Stimulated activated CD8-positive, alpha-beta memory T cell treated with anti-CD3 and anti-CD28 coated beads, Interleukin-4, amount 100 ng/mL, for 24 hours (primary cell): Measurements from ENCODE around the gene CDC42.
A peak's percentile ranks its signal among the peaks of the same experiment; 100 is the strongest.

ENCODE experiments used
- DNase-seq: peaks from one replicate; pipeline ENCODE4 v3.0.0-alpha.2; 2020; ENCODE audit warnings: low read depth

CDC42 gene

GRCh38 chr1:22074803-22075202 lies 22.3 kb downstream of the CDC42 start:
- DNase-seq = no peak

GRCh38 chr1:22075718-22076117 lies 23.2 kb downstream of the CDC42 start:
- no peak for DNase-seq

GRCh38 chr1:22076346-22076745 lies 23.8 kb downstream of the CDC42 start:
- DNase-seq = no peak

DNA sequence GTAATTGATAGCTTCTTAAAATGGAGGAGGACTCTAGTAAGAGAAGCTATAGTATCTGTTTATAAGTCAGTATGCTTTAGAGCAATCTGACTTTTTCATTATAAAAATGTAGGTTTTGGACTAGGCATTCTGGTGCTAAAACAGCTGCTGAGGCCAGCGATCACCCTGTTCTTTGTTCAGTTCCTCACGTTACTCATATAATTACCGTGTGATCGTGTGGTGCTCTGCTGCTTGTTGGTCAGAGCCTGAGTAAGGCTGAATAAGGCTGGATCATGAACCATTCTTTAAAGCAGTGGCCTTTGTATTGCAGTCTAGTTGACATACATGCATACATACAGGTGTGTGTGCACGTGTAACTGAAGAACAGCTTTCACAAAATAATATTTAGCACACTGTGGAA lies 25.2 kb downstream of the CDC42 start:
- DNase-seq = no peak

DNA sequence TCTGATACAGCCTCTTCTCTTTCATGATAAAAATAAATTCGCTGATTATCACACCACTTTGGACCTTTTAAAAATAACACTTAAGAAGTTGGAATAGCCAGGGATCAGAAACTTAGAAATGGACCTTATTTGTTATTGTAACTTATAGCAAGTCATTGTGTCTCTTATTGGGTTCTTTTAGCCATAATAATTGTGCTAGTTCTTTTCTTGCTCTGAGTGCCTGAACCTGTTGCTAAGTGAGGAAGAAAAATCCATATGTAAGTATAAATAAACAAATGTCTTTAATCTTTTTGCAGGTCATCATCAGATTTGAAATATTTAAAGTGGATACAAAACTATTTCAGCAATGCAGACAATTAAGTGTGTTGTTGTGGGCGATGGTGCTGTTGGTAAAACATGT lies 25.6 kb downstream of the CDC42 start:
- DNase-seq = no peak

DNA sequence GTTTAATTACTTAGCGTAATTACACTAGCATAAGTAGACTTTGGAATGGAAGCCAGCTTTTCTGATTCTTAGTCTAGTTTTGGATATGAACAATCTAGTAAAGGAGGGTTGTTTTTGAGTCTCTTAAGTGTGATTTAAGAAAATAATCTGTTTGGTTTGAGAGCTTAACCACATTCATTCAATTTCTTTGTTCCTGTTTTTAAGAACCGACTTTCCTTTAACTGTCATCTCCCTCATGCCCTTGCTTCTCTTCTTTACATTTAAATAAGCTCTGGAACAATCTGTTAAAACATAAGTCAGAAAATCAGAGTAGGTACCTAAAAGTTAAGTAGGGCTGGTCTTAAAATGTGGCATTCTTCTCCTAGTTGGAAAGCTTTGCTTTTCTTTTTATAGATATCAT lies 27.7 kb downstream of the CDC42 start:
- DNase-seq = no peak

DNA sequence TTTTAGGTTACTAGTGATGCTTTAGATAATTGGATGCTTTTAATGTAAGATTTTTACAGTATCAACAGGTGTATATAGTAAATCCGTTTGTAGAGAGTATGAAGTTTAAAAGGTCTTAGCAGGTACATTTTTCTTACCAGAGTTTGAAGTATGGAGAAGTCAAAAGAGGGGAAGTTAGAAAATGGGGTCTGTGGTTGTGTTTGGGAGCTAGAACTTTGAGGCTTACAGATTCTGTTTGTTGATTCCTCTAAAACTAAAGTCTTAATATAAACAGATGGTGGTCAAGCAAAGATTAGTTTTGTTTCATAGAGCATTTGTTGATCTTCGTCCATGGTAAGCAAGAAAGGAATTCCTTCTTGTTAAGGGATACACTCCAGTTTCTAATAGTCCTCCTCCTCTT lies 35.8 kb downstream of the CDC42 start:
- DNase-seq = no peak

DNA sequence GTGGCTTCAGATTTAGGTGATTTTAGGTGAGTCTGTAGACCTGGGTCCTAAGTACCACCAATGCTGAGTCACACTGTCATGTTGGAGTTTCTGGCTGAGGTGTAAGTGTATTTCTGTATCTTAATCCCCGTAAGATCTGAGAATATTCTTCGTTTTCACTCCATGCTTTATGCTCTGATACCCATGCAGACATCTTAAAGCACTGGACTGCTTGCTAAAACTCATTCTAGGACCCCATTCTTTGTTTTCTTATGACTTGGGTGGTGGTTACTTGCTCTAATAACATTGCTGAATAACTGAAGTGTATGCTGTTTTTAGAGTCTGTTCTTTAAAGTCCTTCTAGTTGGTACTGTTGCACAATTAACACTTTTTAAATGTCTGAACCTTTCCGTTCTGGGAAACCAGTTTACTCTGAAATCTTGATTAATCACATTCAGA lies 36.6 kb downstream of the CDC42 start:
- no peak for DNase-seq

GRCh38 chr1:22089787-22090186 lies 37.3 kb downstream of the CDC42 start:
- no peak for DNase-seq

DNA sequence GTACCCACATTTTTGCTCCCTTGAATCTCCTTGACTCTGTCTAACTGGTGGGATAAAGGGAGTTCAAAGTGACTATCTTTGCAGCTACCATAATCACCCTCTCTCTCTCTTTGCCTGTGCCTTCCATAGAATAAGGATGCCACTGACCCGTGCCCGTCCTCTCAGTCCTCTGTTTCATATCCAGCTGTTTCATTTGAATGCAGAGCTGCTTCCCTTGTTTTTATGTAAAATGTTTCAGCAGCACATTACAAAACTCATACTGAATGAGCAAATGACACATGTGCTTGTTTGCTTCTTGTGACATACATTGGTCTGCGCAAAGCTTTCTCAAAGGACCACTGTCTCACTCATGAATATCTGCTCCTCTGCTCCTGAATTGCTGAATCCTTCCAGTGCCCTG lies 38.4 kb downstream of the CDC42 start:
- no peak for DNase-seq

DNA sequence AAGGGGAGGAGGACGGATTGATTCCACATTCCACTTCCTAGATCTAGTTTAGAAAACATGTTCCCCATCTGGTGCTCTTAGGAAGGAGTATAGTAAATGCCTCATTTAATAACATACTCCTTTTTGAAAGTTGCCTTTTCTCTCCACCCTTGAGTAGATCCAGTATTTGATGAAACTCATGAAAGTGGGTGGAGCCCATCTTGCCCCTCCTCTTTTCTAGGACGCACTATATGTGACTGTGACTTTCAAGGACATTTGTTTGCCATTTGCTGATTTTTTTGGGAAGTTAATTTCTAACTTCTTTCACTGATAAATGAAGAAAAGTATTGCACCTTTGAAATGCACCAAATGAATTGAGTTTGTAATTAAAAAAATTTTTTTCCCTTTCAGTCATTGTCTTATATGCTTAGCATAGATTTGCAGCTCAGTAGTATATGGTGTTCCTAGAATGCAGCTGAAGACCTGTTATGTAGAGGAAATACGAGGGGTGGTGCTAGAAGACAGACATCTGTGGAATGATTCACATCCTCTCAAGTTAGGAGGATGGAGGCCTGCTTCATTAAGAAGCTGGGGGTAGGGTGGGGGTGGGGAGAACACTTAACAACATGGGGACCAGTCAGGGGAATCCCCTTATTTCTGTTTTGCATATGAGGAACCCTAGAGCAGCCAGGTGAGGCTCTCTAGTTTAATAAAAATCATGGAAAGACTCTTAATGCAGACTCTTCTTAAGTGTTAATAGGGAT lies 39.7 kb downstream of the CDC42 start:
- peak; percentile 28 for DNase-seq

- DNase-seq = no peak
Observed at GRCh38 chr1:22093513-22093912, 41.0 kb downstream of the CDC42 start.

DNA sequence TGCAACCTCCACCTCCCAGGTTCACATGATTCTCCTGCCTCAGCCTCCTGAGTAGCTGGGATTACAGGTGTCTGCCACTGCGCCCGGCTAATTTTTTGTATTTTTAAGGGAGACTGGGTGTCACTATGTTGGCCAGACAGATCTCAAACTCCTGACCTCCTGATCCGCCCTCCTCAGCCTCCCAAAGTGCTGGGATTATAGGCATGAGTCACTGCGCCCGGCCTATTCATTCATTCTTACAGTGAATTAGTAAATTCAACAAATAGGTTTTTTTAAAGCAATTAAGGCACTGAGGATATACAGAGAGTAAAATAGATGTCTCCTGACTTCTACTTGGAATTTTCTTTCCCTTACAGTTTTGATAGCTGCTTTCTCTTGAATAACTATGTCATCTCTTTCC lies 43.5 kb downstream of the CDC42 start:
- DNase-seq = no peak

- DNase-seq = no peak
Observed at GRCh38 chr1:22096463-22096862, 44.0 kb downstream of the CDC42 start.

DNA sequence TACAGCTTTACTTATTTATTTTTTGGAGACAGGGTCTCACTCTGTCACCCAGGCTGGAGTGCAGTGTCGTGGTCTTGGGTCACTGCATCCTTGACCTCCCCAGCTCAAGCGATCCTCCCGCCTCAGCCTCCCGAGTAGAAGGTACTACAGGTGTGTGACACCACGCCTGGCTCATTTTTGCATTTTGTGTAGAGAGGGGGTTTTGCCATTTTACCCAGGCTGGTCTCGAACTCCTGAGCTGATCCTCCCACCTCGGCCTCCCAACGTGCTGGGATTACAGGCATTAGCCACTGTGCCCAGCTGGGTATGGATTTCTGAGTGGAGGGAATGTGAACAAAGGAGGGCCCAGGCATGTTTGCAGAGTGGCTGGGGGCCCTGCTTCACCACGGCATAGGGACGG lies 46.2 kb downstream of the CDC42 start:
- no peak for DNase-seq

- no peak for DNase-seq
Observed at GRCh38 chr1:22100168-22100567, 47.7 kb downstream of the CDC42 start.

DNA sequence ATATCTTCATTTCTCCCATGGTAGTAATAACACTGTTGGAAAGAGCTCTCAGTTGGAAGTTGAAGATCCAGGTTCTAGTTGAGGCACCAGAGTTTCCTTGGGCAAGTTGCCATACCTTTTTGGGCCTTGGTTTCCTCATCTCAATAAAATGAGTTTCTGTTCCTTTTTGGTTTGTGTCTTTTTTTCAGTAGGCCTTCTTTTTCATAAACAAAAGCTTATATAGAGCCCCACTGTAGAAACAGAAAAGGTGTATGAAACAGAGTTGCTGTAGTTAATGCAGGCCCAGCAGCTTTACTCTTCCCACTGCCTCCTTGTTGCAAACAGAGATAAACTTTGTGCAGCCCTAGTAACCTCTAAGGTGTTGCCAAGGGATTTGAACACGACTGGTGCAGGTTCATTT lies 48.7 kb downstream of the CDC42 start:
- DNase-seq = no peak

DNA sequence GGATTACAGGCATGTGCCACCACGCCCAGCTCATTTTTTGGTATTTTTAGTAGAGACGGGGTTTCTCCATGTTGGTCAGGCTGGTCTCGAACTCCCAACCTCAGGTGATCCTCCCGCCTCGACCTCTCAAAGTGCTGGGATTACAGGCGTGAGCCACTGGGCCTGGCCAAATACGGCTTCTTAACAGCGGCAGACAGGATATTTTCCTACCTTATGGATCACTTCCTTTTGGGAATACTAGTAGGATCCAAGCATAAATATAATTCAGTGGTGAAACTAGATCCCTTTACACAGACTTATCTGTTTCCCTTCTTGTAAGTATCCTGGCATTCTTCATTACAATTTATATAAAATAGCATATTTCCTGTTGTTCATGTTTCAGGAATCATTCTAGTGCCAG lies 49.5 kb downstream of the CDC42 start:
- DNase-seq = no peak

GRCh38 chr1:22102746-22103145 lies 50.2 kb downstream of the CDC42 start:
- DNase-seq = no peak

- no peak for DNase-seq
Observed at GRCh38 chr1:22104094-22104493, 51.6 kb downstream of the CDC42 start.

- no peak for DNase-seq
Observed at GRCh38 chr1:22104865-22105437, 52.4 kb downstream of the CDC42 start.

DNA sequence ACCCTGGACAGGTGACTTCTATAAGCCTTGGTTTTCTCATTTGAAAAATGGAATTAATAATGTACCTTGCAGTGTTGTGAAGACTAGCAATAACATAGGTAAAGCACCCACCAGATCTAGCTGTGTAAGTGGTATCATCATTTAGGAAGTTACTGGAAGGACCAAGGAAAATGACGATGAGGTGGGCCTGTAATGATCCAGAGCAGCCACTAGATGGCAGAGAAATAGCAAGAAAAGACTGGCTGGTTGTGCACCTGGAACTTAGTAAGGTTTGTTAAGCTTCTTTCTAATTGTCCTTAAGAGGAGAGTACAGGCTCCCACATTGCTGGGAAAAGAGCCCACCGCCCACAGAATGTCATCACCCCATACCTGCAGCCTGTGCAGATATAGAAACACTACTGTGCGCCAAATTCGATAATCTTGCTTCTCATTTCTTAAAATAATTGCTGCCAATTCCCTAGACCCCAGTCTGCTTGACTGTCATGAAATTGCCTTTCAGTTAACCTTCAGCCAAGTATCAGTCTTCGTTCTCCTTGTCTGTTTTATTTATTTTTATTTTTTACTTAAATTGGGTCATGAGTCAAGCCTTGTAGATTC lies 53.2 kb downstream of the CDC42 start:
- no peak for DNase-seq

DNA sequence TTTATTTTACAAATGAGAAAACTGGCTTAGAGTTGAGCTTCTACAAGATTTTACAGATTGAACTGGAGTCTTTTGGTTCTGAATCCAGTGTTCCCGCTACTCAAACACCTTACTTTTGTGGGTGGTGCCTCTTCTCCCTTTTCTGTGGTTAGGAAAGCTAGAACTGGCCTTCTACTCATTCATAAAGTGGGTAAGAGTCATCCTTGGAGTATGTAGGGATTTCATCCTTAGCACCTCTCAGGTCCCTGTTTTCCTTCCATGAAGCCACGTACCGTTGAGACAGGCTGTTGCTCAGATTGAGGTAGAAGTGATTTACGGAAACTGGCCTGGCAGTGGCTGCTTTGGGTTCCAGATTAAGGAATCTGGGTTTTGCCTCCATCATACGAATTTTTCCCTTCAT lies 54.6 kb downstream of the CDC42 start:
- no peak for DNase-seq
